Upper lobe of left lung (tissue), 6 donors: Measurements from ENCODE around the gene SLC17A2. TPM values are rescaled to one million over a fixed set of nuclear protein-coding genes. Genes with fewer than 3 reads are reported as not detected.

ENCODE experiments used
- ATAC-seq, 2 donors: fragments of 200-7000 bp; cut with Tn5 transposase; one replicate each; pipeline ENCODE4 v1.9.1; 2022; ENCODE audit warnings: mild to moderate bottlenecking in 2 of 2, moderate library complexity in 2 of 2; ENCODE audit not compliant: low FRiP score in 2 of 2
- DNase-seq, 2 donors: peaks; one replicate each; pipeline ENCODE4 v3.0.0-alpha.2; 2019 to 2020
- H3K27ac ChIP-seq, 4 donors: fragments of 200-600 bp; sonication (generic); one replicate each; pipeline ENCODE4 v1.5.1; 2016 to 2019
- H3K27me3 ChIP-seq, 4 donors: fragments of 200-600 bp; sonication (generic); one replicate each; pipeline ENCODE4 v1.5.1; 2017 to 2019
- H3K36me3 ChIP-seq, 4 donors: fragments of 200-600 bp; sonication (generic); one replicate each; pipeline ENCODE4 v1.5.1; 2016 to 2019
- H3K4me1 ChIP-seq, 4 donors: fragments of 200-600 bp; sonication (generic); one replicate each; pipeline ENCODE4 v1.5.1; 2018 to 2019
- H3K4me3 ChIP-seq, 4 donors: fragments of 200-600 bp; sonication (generic); one replicate each; pipeline ENCODE4 v1.5.1; 2017 to 2019; ENCODE audit warnings: mild to moderate bottlenecking in 2 of 4, moderate library complexity in 1 of 4
- H3K9me3 ChIP-seq, 4 donors: fragments of 200-600 bp; sonication (generic); one replicate each; pipeline ENCODE4 v1.5.1; 2018 to 2019
- EP300 ChIP-seq, 4 donors: sonication (generic); formaldehyde crosslinking; IDR thresholded peaks; one replicate each; pipeline ENCODE4 v1.5.1; 2017; ENCODE audit warnings: antibody characterized with exemption in 4 of 4, control low read depth in 2 of 4
- POLR2A ChIP-seq, 4 donors: fragments of 450-650 bp; IDR thresholded peaks; one replicate each; pipeline ENCODE4 v1.5.1; 2016 to 2017; ENCODE audit warnings: antibody characterized with exemption in 4 of 4, mild to moderate bottlenecking in 2 of 4
- POLR2AphosphoS5 ChIP-seq, 2 donors: sonication (generic); formaldehyde crosslinking; IDR thresholded peaks; one replicate each; pipeline ENCODE4 v1.5.1; 2017; ENCODE audit warnings: antibody characterized with exemption in 2 of 2
- WGBS, 2 donors: methylation state at CpG; one replicate each; pipeline ENCODE4 v1.1.5; 2017 to 2018; 5-methylcytosine and 5-hydroxymethylcytosine counted together
- total RNA-seq, 6 donors: library from RNA; depleted of rRNA in 4 of 6; stranded (reverse); fragments of >200 nt in 4 of 6; gene quantifications; one replicate each; pipeline versions ENCODE4 v1.1.0 to v1.2.1, GENCODE V29; 2016 to 2021
- TF ChIP-seq, protein P1 (sequence below), 6 experiments: fragments of 450-650 bp in 4 of 6; fragments of 200-600 bp in 2 of 6; sonication (generic) in 2 of 6; IDR thresholded peaks; one replicate each; pipeline ENCODE4 v1.5.1; 2016 to 2019; ENCODE audit warnings: antibody characterized with exemption in 6 of 6
- donor health status: DM: no; HTN: no; CAD: no; lungs with moderate emphysema.
- donor health status: DM: no; HTN: yes; CAD: no; lungs with severe emphysema.

SLC17A2 gene, protein sequence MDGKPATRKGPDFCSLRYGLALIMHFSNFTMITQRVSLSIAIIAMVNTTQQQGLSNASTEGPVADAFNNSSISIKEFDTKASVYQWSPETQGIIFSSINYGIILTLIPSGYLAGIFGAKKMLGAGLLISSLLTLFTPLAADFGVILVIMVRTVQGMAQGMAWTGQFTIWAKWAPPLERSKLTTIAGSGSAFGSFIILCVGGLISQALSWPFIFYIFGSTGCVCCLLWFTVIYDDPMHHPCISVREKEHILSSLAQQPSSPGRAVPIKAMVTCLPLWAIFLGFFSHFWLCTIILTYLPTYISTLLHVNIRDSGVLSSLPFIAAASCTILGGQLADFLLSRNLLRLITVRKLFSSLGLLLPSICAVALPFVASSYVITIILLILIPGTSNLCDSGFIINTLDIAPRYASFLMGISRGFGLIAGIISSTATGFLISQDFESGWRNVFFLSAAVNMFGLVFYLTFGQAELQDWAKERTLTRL
- not detected for total RNA-seq

DNA sequence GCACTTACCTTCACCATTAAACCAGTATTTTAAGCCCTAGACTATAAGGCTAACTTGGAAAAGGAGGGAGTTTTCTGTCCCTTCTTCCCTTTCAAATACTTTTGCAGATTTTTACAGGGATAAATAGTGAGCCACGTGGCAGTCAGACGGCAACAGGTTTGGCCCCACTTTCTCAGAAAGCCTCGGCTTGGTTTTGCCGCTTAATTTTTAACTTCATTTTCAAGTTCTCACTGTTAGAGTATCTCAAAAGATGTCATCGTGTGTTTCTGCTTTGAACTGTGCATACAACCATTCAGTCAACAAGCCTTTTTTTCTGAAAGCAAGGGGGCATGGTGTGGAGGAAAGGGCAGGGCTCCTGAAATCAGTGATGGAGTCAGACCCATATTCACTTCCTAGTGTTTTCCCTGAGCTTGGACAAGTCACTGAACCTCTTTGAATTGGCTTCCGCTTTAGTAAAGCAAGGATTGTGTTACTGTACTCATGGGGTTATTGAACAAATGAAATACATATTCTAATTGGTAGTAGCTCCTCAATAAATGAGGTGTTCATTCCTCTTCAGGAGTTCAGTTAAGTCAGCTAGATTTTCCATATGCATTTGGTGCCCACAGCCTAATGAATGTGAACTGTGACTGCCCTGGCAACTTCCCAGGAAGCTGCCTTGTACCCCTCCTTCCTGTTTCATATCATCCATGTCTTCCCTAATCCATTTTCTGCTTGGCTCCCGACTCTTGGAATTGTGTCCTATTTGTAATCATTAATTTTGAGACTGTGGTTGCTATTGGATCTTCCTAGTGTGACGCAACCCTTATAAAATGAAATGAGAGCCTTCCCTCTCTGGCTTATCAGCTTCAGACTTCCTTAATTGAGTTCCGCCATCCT lies at the start of gene SLC17A2:
SLC17A2 (minus strand) TSS at position 160 of the 879 bp plus-strand sequence. CDS start 4,895 bp downstream, outside the sequence.
- WGBS, 2 donors, result 70 to 76% methylated on average over 9 of the region's 9 CpGs
- Histone ChIP-seq H3K4me1 (no peaks in the 10 kb centered on the region), H3K36me3 (no peaks in the 10 kb centered on the region), H3K9me3 (no peaks in the 10 kb centered on the region), H3K27me3 (no peaks in the 10 kb centered on the region), H3K4me3 (no peak within 1 kb of the TSS), H3K27ac (no peak within 1 kb of the TSS)
- DNase-seq, result no peak
- ATAC-seq, result no peak
- no peak for TF ChIP-seq POLR2AphosphoS5 (IDR thresholded peaks at IDR 0.05)
- TF ChIP-seq, protein P1, sequence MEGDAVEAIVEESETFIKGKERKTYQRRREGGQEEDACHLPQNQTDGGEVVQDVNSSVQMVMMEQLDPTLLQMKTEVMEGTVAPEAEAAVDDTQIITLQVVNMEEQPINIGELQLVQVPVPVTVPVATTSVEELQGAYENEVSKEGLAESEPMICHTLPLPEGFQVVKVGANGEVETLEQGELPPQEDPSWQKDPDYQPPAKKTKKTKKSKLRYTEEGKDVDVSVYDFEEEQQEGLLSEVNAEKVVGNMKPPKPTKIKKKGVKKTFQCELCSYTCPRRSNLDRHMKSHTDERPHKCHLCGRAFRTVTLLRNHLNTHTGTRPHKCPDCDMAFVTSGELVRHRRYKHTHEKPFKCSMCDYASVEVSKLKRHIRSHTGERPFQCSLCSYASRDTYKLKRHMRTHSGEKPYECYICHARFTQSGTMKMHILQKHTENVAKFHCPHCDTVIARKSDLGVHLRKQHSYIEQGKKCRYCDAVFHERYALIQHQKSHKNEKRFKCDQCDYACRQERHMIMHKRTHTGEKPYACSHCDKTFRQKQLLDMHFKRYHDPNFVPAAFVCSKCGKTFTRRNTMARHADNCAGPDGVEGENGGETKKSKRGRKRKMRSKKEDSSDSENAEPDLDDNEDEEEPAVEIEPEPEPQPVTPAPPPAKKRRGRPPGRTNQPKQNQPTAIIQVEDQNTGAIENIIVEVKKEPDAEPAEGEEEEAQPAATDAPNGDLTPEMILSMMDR (IDR thresholded peaks at IDR 0.05), result no peak
- no peak for TF ChIP-seq POLR2A (IDR thresholded peaks at IDR 0.05)
- no peak for TF ChIP-seq EP300 (IDR thresholded peaks at IDR 0.05)

DNA sequence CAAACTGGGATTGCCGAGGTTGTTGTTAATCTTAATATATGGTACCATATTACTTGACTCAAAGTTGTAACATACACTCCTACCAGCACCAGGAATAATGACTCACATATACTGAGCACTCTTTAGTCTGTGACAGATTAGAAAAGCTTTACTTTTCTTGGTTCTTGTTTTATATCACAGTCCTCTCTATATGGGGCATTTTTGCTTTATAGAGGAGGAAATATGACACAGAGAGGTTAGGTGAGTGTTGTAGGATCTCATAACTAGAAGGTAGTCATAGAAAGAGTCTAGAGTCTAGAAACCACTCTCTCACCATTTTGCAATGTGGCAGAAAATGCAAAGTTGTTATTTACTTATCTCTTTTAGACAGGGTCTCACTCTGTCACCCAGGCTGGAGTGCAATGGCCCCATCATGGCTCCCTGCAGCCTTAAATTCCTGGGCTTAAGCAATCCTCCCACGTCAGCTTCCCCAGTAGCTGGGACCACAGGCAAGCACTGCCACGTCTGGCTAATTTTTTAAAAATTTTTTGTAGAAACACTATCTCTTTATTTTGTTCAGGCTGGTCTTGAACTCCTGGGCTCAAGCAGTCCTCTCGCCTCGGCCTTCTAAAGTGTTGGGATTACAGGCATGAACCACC lies 45.6 kb upstream of the SLC17A2 start:
- H3K27ac ChIP-seq, result no peak overlapping the region
- WGBS, 2 donors, result 84 to 95% methylated on average over 5 of the region's 5 CpGs
- H3K27me3 ChIP-seq, result no peaks in the 10 kb centered on the region
- ATAC-seq (no peak), DNase-seq (no peak)
- peaks cover 4 to 14% (median 12%) of the 10 kb centered on the region in 4 donors for H3K4me1 ChIP-seq
- no peaks in the 10 kb centered on the region for H3K9me3 ChIP-seq
- H3K36me3 ChIP-seq, result peaks cover 52 to 98% (median 68%) of the 10 kb centered on the region in 4 donors
- TF ChIP-seq POLR2A (IDR thresholded peaks at IDR 0.05) (no peak), EP300 (IDR thresholded peaks at IDR 0.05) (no peak), POLR2AphosphoS5 (IDR thresholded peaks at IDR 0.05) (no peak)
- TF ChIP-seq, protein P1 (IDR thresholded peaks at IDR 0.05), result no peak
- no peak overlapping the region for H3K4me3 ChIP-seq

DNA sequence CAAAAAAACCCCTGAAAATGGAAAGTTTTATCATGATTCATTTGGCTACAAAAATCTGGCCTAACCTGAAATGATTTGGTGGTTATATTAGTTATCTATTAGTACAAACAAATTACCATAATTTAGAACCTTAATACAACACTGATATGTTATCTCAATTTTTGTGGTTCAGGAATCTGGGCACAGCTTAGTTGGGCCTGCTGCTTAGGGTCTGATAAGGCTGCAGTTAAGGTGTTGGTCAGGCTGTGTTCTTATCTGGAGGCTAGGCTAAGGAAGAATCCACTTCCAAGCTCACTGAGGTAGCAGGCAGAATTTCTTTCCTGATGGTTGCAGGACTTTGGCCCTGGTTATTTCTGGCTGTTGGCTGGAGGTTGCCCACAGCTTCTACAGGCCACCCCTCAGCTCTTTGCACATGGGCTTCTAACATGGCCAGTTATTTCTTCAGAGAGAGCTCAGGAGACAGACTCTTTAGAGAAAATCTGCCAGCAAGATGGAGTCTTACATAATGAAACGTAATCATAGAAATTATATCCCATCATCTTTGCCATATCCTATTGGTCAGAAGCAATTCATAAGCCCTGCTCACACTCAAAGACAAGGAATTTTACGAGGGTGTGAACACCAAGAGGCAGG lies 43.5 kb upstream of the SLC17A2 start:
- ATAC-seq, result no peak
- H3K4me1 ChIP-seq, result peaks cover 15 to 34% (median 27%) of the 10 kb centered on the region in 4 donors
- no peak for TF ChIP-seq POLR2AphosphoS5 (IDR thresholded peaks at IDR 0.05)
- TF ChIP-seq, protein P1 (IDR thresholded peaks at IDR 0.05), result no peak
- no peak for TF ChIP-seq EP300 (IDR thresholded peaks at IDR 0.05)
- no peak for TF ChIP-seq POLR2A (IDR thresholded peaks at IDR 0.05)
- no peak overlapping the region for H3K27ac ChIP-seq
- DNase-seq, result no peak
- no peaks in the 10 kb centered on the region for H3K9me3 ChIP-seq
- H3K36me3 ChIP-seq, result peaks cover 57 to 98% (median 76%) of the 10 kb centered on the region in 4 donors
- H3K27me3 ChIP-seq, result no peaks in the 10 kb centered on the region
- no peak overlapping the region for H3K4me3 ChIP-seq
- WGBS, 2 donors, result 92 to 98% methylated on average over 2 of the region's 2 CpGs

GRCh38 chr6:25972902-25973301 lies 42.4 kb upstream of the SLC17A2 start:
- no peak overlapping the region for H3K4me3 ChIP-seq
- H3K36me3 ChIP-seq, result peaks cover 53 to 92% (median 73%) of the 10 kb centered on the region in 4 donors
- WGBS, 2 donors, result 83 to 86% methylated on average over 5 of the region's 5 CpGs
- TF ChIP-seq POLR2A (IDR thresholded peaks at IDR 0.05) (no peak), EP300 (IDR thresholded peaks at IDR 0.05) (no peak), POLR2AphosphoS5 (IDR thresholded peaks at IDR 0.05) (no peak)
- TF ChIP-seq, protein P1 (IDR thresholded peaks at IDR 0.05), result no peak
- H3K27me3 ChIP-seq, result no peaks in the 10 kb centered on the region
- ATAC-seq (no peak), DNase-seq (no peak)
- no peak overlapping the region for H3K27ac ChIP-seq
- H3K9me3 ChIP-seq, result no peaks in the 10 kb centered on the region
- peaks cover 27 to 41% (median 37%) of the 10 kb centered on the region in 4 donors for H3K4me1 ChIP-seq
